ENCODE measurements around the gene THAP10.

THAP10 gene

GRCh38 chr15:70853973-70854665, 38.1 kb downstream of the THAP10 start, which contains the start of gene LARP6:
Gene LARP6 (minus strand): TSS chr15:70854157. CDS start chr15:70854088, 69 bp downstream.
- no peak for DNase-seq (ENCODE audit: low spot score)

- DNase-seq (ENCODE audit: low spot score) = no peak
Measured at GRCh38 chr15:70853318-70853972, 38.8 kb downstream of the THAP10 start.

DNA sequence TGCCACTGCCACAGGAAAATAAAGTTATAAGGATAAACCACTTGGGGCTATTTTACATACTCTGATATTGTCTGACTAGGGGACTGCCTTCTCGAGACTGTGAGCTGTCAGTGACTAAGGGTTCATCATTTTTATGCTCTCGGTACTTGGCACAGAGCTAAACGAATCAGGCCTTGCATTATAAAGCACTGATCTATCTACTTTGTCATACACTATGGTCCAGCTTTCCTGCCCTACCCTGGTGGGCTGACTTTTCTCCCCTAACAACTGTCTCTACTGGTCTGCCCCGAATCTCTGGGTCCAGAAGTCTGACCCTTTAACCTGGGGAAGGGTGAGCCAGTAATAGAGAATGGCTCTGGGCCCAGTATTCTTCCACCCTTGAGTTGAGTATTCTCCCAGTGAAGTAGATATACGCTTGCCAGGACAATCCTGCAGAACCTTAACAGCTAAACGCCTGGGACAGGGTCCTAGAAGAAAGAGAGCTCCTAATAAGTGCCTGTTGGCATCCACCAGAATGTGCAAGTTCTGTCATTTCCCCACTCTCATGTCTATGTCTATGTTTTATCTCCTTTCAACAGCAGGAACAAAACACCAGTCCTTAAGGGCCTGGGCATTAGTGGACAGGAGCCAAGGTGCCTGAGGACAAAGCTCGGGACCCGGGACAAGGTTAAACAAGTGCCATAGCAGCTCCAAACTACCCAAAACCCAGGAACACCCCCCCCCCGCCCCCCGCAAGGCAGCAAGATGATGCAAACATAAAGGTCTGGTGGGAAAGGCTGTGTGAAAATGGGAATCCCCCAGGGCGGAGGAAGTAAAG, 39.5 kb downstream of the THAP10 start:
- DNase-seq (ENCODE audit: low spot score) = no peak

DNA sequence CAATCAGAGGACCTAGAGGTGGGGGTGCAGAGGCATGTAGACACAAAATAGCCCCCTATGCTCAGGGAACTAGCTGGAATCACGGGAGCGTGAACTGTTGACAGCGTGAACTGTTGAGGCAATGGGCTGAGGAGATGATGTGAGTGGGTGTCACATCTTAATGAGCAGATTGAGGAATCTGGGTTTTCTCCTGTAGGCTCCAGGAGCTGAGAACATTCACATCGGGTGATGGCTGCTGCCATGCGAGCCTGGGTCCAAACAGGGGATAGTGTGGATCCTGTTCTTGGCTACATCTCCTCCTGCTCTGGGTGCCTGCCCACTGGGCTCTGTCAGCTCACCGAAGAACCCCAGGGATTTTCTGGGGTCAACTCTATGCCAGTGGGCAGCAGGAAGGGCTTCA, 40.3 kb downstream of the THAP10 start:
- DNase-seq (ENCODE audit: low spot score) = no peak

DNA sequence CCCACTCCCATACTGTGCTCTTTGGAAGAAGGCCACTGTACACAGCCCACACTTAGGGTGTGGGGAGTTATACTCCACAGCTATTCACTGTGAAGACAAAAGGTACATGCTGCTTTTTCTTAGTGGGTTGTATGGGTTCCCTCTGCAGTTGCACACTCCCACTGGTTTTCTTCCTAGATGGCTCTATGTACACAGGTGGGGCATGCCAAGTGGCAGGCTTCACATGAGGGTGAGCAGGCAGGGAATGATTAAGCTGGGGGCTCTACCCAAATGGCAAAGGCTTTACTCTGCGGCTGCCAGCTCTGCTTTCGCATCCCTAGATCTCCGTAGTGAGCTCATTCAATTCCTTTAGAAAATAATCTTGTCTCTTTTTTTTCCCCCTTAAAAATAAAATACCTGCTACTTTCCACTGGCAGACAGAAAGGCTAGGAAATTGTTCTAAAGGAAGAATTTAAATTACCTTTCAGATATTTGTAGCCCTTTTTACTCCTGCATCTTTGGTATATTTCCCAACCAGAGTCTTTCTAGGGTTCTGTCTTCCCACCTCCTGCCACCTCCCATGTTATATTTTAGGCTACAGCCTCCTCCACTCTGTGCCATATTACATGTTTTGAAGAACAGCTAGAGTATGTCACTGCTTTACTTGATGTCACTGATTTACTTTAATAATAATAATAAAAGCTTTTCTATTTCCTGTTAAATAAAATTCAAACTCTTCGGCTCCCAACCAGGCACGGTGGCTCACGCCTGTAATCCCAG, 46.5 kb downstream of the THAP10 start:
- no peak for DNase-seq (ENCODE audit: low spot score)

GRCh38 chr15:70837476-70837875, 54.8 kb downstream of the THAP10 start:
- DNase-seq (ENCODE audit: low spot score) = no peak

DNA sequence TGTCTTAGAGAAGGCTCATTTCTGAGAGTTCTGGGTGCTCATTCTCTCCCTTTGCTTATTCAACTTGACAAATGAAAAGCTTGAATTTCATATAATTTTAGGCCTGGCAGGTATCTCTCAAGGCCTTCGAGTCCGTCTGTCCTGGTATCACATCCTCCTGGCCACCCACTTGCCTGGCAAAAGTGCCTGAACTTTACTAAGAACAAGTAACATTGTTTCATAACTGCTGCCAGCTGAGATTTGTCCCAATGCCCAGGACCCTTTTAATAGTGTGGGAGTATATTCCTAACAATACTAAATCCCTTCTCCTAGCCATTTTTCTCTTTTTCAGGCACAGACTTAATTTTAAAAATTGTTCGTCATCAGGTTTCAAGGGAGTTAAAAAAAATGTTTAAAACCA, 56.4 kb downstream of the THAP10 start:
- DNase-seq (ENCODE audit: low spot score) = no peak

DNA sequence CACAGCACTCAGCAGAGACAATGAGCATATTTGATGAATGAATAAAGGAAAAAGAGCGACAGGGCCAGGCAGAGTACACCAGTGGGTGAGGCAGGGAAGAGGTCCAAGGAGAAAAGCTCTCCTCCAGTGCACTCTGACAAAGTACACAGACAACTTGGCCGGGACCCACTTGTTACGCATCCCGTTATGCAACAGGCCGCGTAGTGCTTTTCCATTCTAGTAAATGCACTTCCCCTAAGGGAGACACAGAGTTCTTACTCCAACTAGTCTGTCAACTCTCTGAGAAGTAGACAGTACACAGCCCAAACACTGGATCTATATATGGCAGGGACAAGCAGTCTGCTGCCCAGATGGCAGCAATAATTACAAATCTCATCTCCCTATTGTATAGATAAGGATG, 56.8 kb downstream of the THAP10 start:
- no peak for DNase-seq (ENCODE audit: low spot score)

DNA sequence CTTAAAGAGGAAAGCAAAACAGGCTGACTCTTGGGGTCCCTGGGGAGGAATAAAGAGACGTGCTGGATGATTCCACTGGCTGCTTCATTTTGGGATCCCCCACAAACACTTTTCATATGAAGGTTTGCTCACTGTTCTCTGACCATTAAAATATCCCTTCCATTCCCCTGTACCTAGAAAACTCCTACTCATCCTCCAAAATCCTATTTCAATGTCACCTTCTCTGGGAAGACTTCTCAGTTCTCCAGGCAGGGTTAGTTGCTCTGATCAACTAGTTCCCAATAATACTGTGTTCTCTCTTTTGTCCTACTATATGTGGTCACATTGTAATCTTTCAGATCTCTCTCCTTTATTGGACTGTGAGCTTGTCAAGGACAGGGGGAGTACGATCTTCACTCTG, 57.2 kb downstream of the THAP10 start:
- no peak for DNase-seq (ENCODE audit: low spot score)

DNA sequence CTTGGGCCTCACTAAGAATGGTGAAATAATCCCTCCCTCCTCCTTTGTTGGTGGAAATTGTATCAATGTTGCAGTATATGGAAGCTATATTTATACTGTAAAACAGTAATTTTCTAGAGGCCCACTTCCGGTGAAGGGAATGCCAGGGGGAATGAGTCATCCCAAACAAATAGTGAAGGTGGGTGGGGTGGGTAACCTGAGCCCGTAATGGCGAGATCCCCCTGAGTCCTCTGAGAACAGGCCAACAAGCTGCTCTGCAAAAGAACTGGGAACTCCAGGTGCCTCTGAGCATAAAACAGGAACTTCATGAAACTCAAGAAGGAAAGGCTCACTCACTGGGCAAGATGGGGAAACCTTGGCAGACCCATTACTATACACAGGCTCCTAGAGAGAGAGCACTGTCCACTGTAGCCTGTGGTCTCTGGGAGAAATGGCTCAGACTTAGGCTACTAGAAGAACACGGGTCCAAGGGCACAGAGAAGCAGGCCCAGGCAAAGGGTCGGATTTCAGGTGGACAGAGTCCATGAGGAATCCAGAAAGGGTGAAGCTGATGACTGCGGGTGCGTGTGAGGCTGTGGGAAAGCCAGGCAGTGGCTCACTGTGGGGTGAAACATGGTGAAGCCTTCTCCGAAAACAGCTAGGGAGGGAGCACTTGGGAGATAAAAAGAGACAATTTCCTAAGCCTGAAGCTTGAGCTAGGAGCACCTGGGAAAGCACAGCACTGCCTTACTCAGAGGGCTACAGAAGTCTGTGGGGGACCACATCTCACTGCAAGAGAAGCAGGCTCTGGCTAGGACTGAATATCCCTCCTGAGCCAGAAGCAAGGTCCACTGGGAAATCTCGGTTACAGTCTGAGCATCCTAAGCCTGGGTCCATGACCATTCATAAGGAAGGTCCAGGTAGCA, 58.1 kb downstream of the THAP10 start:
- DNase-seq (ENCODE audit: low spot score) = no peak

GRCh38 chr15:70833422-70833821, 58.8 kb downstream of the THAP10 start:
- no peak for DNase-seq (ENCODE audit: low spot score)

GRCh38 chr15:70832176-70832575, 60.1 kb downstream of the THAP10 start:
- no peak for DNase-seq (ENCODE audit: low spot score)
